Fibroblast of peridontal ligament (primary cell): ENCODE measurements around the gene ZNF765.
"Not testable (repeated sequence)": the region's sequence is repeated elsewhere in the genome, so short reads cannot be mapped to it uniquely, and the experiment has no call there.

Source experiments
- DNase-seq: peaks from one replicate; pipeline ENCODE4 v3.0.0-alpha.2; 2010; ENCODE audit errors: extremely low read depth

ZNF765 gene

GRCh38 chr19:53420520-53421315, 25.8 kb downstream of the ZNF765 start:
- not testable (repeated sequence) for DNase-seq

GRCh38 chr19:53422551-53422950, 27.6 kb downstream of the ZNF765 start:
- no peak for DNase-seq

GRCh38 chr19:53423074-53423473, 28.1 kb downstream of the ZNF765 start:
- DNase-seq = not testable (repeated sequence)

- DNase-seq = not testable (repeated sequence)
Observed at GRCh38 chr19:53423680-53424079, 28.7 kb downstream of the ZNF765 start.

- peak; percentile 68 for DNase-seq
Observed at GRCh38 chr19:53424968-53425597, 30.1 kb downstream of the ZNF765 start.

GRCh38 chr19:53431399-53432087, 36.6 kb downstream of the ZNF765 start, which contains the start of gene ZNF761:
ZNF761 (plus strand) TSS chr19:53431984; CDS start chr19:53447269, 15,285 bp downstream.
- peak; percentile 78 for DNase-seq

GRCh38 chr19:53432088-53432661, 37.2 kb downstream of the ZNF765 start:
- DNase-seq = no peak

GRCh38 chr19:53443809-53444208, 48.9 kb downstream of the ZNF765 start:
- DNase-seq = not testable (repeated sequence)

GRCh38 chr19:53447196-53447595, 52.2 kb downstream of the ZNF765 start:
- not testable (repeated sequence) for DNase-seq

- DNase-seq = no peak
Observed at GRCh38 chr19:53455828-53456227, 60.9 kb downstream of the ZNF765 start.

- DNase-seq = not testable (repeated sequence)
Observed at GRCh38 chr19:53460131-53460721, 65.3 kb downstream of the ZNF765 start.

- DNase-seq = no peak
Observed at GRCh38 chr19:53461866-53462265, 66.9 kb downstream of the ZNF765 start.

- DNase-seq = no peak
Observed at GRCh38 chr19:53462861-53463260, 67.9 kb downstream of the ZNF765 start.

- DNase-seq = peak; percentile 11
Observed at GRCh38 chr19:53463263-53463662, 68.3 kb downstream of the ZNF765 start.

GRCh38 chr19:53466726-53467484, 72.0 kb downstream of the ZNF765 start:
- no peak for DNase-seq

- peak; percentile 82 for DNase-seq
Observed at GRCh38 chr19:53467485-53468262, 72.7 kb downstream of the ZNF765 start, which contains the start of gene ZNF813. ZNF813 (plus strand) TSS chr19:53467733; CDS start chr19:53483823, 16,090 bp downstream.

GRCh38 chr19:53468628-53469027, 73.7 kb downstream of the ZNF765 start:
- DNase-seq = not testable (repeated sequence)

GRCh38 chr19:53471916-53472315, 77.0 kb downstream of the ZNF765 start:
- DNase-seq = no peak

GRCh38 chr19:53474832-53475231, 79.9 kb downstream of the ZNF765 start:
- not testable (repeated sequence) for DNase-seq

- not testable (repeated sequence) for DNase-seq
Observed at GRCh38 chr19:53475470-53475869, 80.5 kb downstream of the ZNF765 start.
